Cardiac fibroblast (primary cell): Measurements from ENCODE around the gene HIVEP1.

Experiments used
- DNase-seq, 2 donors: peaks; one replicate each; pipeline versions ENCODE4 v3.0.0 to v3.0.0-alpha.2; 2010; ENCODE audit warnings: low read depth in 2 of 2
- H3K4me3 ChIP-seq, 2 donors: replicated peaks in 1 of 2; 1 replicate in 1 of 2; 2 replicates in 1 of 2; pipeline ENCODE4 v1.5.1; 2011; ENCODE audit warnings: low read depth in 2 of 2, low read length in 2 of 2, mild to moderate bottlenecking in 2 of 2, moderate library complexity in 1 of 2
- TF ChIP-seq, protein P1 (sequence below): IDR thresholded peaks from one replicate; pipeline ENCODE4 v1.5.1; 2011; ENCODE audit warnings: low read depth, mild to moderate bottlenecking, low read length, inconsistent platforms

Gene HIVEP1

DNA sequence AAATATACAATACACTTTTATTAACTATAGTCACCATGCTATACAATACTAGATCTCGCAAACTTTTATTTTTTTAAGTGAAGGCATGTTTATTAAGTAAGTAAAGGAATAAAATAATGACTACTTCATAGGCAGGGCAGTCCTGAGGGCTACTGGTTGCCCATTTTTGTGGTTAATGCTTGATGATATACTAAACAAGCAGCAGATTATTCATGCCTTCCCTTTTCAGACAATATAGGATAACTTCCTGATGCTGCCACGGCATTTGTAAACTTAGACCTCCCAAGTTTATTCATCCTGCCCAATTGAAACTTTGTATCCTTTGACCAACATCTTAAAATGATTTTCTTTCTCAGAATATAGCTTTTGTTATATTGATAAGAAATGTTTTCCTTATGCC, 24.7 kb upstream of the HIVEP1 start:
- H3K4me3 ChIP-seq, result no peak overlapping the region
- DNase-seq, result no peak
- TF ChIP-seq, protein P1, sequence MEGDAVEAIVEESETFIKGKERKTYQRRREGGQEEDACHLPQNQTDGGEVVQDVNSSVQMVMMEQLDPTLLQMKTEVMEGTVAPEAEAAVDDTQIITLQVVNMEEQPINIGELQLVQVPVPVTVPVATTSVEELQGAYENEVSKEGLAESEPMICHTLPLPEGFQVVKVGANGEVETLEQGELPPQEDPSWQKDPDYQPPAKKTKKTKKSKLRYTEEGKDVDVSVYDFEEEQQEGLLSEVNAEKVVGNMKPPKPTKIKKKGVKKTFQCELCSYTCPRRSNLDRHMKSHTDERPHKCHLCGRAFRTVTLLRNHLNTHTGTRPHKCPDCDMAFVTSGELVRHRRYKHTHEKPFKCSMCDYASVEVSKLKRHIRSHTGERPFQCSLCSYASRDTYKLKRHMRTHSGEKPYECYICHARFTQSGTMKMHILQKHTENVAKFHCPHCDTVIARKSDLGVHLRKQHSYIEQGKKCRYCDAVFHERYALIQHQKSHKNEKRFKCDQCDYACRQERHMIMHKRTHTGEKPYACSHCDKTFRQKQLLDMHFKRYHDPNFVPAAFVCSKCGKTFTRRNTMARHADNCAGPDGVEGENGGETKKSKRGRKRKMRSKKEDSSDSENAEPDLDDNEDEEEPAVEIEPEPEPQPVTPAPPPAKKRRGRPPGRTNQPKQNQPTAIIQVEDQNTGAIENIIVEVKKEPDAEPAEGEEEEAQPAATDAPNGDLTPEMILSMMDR, result no peak

DNA sequence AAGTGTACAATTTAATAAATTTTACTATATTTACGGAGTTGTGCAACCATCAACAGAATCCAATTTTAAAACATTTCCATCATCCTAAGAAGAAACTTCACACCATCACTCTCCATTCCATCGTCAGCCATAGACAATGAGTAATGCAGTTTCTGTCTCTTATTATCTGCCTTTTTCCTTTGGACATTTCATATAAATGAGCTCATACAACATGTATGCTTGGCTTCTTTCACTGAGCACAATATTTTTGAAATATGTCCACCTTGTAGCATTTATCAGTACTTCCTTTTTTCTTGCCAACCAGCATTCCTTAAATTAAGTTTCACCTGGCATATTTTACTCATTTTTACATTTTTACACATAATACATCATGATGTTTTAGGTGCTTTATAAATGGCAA, 22.7 kb upstream of the HIVEP1 start:
- TF ChIP-seq, protein P1, result no peak
- H3K4me3 ChIP-seq, result no peak overlapping the region
- peak; percentile 40 to 70 for DNase-seq

DNA sequence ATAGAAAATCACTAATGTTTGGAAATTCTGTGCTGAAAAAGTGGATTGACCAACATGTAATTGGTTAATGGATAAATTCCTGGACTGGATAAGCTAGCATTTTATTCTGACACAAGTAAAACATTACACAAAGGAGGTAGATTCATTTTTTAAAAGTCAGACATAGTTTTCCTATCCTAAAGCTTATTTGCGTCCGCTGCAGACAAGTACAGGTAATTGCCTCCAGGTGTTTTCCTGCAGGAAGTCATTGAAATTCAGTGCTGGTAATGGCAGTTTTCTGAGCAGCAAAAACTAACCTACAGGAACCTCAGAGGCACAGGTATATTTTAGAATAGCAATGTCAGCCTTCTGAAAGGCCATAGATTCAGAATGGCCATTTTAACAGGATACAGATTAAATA, 20.0 kb upstream of the HIVEP1 start:
- TF ChIP-seq, protein P1, result no peak
- no peak for DNase-seq
- no peak overlapping the region for H3K4me3 ChIP-seq

GRCh38 chr6:11994875-11995461, 17.1 kb upstream of the HIVEP1 start:
- DNase-seq, result no peak
- no peak overlapping the region for H3K4me3 ChIP-seq
- TF ChIP-seq, protein P1, result no peak

GRCh38 chr6:11996751-11997150, 15.4 kb upstream of the HIVEP1 start:
- no peak overlapping the region for H3K4me3 ChIP-seq
- no peak for DNase-seq
- TF ChIP-seq, protein P1, result no peak

GRCh38 chr6:11999246-11999645, 12.9 kb upstream of the HIVEP1 start:
- TF ChIP-seq, protein P1, result no peak
- DNase-seq, result peak in 1 of 2 donors; percentile 69
- H3K4me3 ChIP-seq, result no peak overlapping the region

- TF ChIP-seq, protein P1, result no peak
Observed at GRCh38 chr6:12000174-12000573, 11.9 kb upstream of the HIVEP1 start.

More at GRCh38 chr6:12000174-12000573, 11.9 kb upstream of the HIVEP1 start:
- no peak for DNase-seq
- H3K4me3 ChIP-seq, result no peak overlapping the region
